Suppressor macrophage treated with lipopolysaccharide for 4 hours (primary cell): ENCODE results near the gene SYT15.
"Not testable (repeated sequence)": the region's sequence is repeated elsewhere in the genome, so short reads cannot be mapped to it uniquely, and the experiment has no call there.

Experiments
- DNase-seq: peaks from one replicate; pipeline ENCODE4 v3.0.0-alpha.2; 2020

SYT15 gene

DNA sequence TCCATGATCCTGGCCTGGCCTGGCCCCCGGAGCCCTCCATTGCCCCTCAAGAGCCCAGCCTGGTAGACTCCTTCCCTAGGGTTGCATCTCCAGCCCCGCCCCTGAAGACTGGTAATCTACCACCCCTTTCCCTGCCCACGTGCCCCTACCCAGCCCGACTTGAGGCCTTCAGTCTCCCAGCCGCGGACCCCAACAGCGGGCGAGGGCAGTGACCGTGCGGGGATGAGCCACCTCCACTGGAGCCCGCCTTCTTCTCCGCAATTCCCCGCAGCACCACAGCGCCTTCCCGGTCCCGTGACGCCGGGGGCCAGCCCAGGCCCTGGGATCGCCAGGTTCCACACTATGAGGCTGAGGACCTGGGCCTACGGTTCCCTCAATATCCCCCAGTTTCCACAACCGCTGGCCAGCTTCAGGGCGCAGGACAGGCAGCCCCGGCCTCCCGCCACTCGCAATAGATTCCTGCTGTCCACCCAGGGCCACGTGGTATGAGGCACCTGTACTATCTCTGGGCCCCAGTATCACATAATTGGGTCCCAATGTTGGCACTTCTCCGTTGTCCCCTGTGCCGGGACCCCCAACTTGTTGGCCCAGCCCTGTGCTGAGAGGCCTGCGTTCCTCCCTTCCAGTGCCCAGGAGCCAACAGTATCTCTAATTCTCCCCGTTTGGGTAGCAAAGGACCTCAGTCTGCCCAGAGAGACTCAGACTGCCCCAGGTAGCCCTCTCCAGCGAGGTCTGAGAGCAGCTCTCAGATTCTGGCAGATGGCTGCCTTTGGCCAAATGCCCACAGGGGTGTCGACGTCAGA, 21.4 kb upstream of the SYT15 start:
- no peak for DNase-seq

DNA sequence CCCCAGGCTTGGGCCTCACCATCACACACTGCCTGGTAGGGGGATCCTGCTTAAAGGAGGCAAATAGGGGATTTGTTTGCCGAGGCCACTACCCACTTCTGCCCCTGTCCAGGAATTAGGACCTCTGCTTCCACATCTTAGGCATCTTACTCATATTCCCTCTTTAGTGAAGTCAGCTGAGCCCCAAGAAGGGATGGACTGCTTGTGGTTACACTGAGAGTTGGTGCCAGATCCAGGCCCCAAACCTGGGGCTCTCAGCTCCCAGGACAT, 20.9 kb upstream of the SYT15 start:
- no peak for DNase-seq

DNA sequence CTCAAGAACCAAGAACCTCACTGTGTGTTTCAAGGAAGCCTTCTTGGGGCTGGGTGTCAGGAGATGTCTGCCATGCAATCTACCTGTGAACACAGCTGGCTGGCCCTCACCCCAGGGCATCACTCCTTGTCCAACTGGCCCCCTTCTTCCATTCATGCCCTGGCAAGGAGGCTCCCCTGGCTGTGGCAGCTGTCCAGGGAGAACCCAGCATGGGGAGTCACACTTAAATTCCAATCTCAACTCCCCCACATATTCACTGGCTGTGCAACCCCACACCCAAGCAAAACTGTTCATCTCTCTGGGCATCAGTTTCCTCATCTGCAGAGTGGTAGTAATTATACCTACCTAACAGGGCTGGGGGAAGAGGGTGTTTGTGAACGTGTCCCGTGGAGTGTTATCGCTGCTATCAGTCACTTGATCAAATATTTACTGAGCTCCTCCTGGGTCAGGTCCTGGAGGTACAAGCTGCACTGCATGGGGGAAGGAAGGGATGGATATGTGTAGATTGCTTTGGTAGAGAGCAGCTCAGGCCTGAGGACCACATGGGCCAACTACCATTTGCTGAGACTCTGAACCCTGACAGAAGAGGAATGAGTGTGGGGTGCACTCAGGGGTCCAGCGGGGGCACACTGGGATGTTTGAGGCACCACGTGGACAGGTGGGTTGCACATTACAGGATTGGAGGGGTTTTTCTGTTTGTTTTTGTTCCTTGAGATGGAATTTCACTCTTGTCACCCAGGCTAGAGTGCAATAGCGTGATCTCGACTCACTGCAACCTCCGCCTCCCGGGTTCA, 20.3 kb upstream of the SYT15 start:
- DNase-seq, result no peak

DNA sequence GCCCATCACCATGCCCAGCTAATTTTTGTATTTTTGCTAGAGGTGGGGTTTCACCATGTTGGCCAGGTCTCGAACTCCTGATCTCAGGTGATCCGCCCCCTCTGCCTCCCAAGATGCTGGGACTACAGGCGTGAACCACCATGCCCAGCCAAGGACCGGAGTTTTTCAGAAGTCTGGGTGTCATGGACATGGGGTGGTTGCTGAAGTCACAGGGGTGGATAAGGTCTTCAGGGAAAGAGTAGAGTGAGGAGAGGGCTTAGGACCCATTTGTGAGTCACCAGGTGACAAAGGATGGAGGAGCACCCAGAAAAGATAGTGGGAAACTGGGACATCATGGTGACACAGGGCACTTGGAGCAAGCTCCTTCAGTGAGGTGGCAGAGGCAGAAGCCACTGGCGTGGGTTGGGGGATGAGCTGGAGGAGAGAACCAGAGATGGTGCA, 19.7 kb upstream of the SYT15 start:
- DNase-seq, result no peak

DNA sequence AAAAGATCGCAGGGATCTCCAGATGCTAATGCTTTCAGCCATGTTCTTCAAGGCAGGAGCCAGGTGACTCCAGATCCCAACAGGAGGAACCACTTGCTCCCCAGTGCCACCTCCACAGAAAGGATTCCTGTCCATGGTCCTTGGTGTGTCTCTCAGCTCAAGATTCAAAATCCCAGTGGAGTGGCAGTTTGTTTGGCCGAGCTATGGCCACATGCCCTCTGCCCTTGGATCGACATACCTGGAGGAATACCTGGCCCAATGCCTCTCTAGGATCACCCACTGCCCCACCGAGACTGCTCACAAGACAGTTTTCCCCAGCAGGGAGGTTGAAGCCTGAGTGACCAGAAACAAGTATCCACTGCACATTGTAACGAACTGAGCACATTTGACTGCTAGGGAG, 18.5 kb upstream of the SYT15 start:
- DNase-seq, result no peak

DNA sequence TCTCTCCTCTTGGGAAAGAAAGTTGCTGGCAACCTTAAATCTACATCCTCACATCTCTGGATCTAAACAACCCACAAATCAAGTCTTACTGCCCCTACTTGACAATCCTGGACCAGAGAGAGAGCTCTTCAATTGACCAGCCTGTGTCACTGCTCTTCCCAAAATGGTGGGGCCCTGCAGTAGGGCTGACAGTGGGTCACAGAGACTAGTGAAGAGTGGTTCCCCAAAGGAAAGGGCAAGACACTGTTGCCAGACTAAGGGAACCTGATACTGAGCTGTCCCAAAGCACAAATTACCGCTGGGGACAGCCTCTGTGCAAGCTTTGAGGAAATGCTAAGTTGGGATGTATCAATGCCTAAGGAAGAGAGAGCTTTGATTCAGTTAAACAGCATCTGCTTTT, 18.0 kb upstream of the SYT15 start:
- no peak for DNase-seq

DNA sequence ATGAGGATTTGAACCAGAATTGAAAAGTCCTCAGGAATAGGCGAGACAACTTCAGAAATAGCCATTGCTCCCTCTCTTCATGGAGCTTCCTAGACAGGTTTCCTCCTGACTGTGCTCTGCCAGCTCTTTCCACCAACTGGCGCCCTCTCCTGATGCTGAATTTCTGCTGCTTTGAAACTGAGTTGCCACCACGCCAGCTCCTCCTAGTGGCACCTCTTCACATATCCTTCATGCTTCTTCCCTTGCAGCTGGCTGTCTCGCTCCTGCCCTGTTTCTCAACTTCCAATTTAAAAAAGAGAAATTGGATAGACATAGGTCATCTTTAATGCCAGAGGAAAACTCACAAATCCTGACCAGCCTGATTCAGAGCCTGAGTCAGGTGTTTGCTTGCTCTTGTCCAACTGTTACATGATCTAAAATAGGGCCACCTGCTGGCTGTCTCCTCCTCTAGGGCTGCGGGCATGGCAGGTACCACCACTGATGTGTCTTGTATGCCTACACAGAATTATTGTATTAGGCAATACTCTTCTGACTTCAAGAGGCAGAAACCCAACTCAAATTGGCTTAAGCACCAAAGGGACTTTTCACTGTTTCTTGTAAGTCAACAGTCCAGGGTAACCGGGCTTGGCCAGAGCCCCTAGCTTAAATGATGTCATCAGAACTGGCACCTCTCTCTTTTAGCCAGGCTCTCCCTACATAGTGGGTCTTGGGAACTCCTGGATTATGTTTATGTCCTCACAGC, 13.2 kb upstream of the SYT15 start:
- DNase-seq, result peak; percentile 76

DNA sequence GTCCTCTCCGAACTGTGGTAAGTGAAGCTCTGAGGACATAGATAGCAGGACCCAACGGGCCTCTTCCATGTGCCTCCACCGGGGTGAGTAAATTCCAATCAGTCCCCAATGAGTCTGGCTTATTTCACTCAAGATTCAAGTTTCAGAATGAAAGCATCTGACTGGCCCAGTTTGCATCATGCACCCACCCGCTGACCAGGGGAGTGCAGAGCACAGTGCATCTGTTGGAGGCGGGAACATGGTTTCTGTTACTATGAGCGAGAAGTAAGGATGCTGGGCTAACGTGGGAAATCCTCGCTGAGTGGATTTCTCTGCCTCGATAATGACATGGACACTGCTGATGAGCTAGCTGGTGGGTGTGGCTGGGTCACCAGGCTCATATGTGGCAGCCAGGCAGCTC, 11.8 kb upstream of the SYT15 start:
- DNase-seq, result not testable (repeated sequence)

DNA sequence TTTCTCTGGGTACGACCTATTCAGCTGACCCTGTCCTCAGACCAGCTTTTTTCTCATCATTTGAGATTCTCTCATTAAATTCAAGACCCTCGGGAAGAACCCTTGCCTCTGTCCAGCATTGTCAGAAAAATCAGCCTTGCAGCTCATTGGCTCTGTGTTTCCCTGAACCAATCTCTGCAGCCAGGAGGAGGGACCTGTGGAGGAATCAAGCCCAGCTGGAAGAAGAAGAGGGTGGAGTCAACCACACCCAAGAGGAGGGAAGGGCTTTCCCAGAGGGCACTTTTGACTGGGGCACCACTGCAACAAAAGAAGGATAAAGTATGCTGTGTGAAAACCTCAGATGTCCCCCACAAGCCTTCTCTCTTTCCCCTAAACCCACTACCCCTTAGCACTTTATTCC, 8.3 kb upstream of the SYT15 start:
- not testable (repeated sequence) for DNase-seq

DNA sequence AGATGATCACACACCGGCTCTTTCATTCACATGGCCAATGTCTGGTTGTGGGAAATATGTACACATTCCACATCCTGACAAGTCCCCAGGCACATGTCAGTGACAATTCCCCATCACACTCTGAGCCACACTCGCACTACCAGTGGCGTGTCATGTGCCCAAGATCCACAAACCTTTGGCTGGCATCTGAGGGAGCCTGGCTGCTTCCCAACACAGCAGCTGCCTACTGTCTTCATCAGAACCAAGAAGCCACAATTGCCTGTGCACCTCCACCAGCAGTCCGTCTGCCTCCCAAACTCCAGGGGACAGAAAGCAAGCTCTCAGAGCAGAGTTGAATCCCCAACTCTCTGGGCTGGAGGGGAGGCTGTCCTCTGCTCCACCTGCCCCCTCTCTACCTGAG, 6.2 kb upstream of the SYT15 start:
- DNase-seq, result not testable (repeated sequence)

DNA sequence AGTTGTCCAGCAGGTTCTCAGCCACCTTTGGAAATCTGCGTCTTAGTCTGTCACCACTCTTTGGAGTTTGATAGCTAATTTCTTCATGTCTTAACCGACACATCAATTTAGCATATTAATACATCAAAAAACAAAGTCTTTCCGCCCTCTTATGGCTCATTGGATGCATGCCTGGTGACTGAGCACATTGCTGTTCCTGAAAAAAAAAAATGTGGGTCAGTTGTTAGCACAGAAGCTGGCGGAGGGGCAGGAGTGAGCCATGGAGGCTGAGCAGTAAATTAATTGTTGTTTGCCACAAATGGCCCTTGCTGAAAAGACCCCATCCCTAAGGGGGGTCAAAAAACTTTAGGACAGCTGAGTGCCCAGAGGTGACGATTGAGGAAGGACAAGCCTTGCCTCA, 5.6 kb upstream of the SYT15 start:
- not testable (repeated sequence) for DNase-seq

DNA sequence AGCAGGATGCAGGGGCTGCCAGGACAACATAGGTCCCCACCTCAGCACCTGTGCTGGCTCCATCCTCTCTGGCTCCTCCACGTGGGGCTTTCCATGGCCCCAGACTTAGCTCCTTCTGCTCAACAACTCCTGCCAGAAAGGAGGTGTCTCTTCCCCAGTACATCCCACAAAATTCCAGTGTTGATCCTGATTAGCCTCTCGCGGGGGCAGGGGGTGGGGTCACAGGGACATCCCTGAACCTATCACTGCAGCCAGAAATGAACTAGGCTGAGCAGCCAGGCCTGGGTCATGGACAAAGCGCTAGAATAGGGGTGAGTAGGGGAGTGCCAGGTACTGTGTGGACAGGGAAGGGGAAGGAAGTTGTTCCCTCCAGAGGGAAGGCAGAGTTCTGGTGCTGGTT, 5.0 kb upstream of the SYT15 start:
- not testable (repeated sequence) for DNase-seq

DNA sequence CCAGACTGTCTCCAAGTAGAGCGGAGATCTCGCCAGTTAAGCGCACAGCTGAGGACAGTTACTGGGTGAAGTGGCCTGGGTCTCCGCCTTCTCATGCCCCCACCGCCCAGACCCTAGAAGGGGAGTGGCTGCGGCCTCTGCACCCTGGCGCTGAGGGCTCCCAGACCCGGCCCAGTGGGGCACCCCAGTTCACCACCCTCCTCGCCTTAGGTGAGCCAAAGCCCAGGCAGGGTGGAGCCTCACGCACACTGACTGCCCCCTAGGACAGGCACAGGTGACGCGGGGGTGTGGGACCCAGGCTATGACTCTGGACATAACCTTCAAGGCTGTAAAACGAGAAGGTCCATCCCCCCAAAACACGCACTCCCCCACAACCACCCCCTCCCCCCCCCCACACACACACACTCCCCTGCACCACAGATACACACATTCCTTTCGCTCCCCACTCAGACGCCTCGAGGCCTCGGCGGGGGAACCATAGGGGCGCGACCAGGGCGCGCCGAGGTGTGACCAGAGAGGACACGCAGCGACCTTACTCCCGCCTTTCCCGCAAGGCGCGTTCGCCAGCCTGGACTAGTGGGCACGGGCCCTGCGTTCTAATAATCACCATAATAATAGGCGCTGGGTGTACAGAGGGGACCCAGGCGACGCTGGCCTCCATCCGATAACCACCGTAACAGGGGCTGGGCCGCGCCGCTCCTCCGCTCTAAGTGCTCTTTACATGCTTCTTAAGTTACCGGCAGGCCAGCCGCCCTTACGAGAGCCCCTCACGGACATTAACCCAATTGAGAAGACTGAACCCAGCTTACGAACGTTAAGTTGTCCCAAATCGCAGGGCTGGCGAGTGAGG, 1.1 kb upstream of the SYT15 start:
- DNase-seq, result not testable (repeated sequence)

DNA sequence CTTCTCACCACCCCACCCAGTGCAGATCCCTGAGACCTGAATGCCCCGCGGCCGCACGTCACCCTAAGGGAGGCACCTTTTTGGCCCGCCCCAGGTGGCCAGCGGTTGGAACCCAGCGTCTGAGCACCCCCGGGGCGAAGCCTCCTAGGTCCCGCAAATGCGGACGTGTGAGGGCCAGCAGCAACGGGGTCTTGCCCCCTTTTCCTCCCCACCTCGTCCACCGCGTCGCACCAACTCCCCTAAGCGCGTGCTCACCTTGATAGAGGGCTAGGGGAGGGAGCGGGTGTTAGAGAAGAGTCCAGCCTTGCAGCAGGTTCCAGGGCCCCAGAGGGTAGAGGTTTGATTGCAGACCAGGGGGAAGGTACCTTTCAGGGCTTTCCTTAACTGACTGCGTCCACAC, 450 bp downstream of the SYT15 start:
- not testable (repeated sequence) for DNase-seq

DNA sequence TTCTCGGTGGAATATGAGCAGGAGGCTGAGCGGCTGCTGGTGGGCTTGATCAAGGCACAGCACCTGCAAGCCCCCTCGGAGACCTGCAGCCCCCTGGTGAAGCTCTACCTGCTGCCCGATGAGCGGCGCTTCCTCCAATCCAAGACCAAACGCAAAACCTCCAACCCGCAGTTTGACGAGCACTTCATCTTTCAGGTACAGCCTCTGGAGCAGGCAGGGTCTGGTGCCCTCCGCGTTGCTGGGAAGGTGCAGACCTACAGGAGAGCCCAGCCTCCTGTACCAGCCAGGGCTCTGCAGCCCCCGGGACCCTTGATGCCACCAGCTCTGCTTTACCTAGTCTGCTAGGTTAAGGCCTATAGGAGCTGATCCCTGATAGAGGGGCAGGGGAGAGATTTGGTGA, 3.1 kb downstream of the SYT15 start:
- not testable (repeated sequence) for DNase-seq

DNA sequence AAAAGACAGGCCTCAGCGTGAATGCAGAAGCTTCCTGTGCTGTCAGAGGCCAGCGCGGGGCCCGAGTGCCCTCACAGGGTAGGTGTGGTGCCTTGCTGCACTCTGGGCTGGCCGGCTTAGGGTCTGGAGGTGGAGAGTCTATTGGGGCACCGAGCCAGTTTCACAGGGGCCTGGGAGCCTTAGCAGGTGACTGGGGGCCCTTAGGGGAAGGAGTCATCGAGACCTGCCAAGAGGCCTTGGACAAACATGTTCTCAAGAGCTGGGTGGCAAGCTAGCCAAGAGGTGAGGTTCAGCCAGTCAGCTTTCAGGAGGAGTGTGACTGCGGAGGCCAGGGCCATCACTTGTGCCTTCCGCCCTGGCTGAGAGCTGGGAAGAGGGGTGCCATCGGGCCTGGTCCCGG, 3.6 kb downstream of the SYT15 start:
- DNase-seq, result not testable (repeated sequence)

DNA sequence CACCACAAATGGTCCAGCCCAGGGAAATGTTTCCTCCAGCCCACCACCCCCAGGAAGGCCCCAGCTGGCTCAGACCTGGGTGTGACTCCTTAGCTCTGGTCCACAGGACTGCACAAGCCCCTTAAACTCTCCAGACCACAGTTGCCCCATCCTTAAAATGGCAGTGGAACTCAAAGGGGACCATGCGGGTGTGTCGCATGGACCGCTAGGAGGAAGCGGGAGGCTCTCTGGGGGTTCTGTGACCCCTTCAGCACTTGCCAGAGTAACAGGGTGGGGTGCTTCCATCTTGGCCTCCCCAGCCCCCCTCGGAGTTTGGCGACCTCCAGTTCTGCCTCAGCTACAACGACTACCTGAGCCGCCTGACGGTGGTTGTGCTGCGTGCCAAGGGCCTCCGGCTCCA, 5.3 kb downstream of the SYT15 start:
- not testable (repeated sequence) for DNase-seq

DNA sequence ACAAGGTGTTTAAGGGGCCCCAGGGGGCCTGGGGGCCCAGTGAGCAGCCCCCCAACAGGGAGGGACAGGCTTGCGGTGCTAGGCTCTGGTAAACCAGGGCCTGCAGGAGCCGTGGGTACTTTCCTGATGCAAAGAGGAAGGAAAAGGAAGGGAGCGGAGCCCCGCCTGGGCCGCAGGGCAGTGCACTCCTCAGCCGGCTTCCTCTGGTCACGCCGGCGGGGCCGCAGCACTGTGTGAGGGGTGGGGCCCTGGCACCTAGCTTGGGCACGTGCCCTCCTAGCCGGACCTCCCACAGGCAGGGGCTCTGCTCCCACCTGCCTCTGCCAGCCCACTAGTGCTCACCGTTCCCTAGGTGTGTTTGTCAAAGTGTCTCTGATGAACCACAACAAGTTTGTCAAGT, 6.3 kb downstream of the SYT15 start:
- DNase-seq, result not testable (repeated sequence)

DNA sequence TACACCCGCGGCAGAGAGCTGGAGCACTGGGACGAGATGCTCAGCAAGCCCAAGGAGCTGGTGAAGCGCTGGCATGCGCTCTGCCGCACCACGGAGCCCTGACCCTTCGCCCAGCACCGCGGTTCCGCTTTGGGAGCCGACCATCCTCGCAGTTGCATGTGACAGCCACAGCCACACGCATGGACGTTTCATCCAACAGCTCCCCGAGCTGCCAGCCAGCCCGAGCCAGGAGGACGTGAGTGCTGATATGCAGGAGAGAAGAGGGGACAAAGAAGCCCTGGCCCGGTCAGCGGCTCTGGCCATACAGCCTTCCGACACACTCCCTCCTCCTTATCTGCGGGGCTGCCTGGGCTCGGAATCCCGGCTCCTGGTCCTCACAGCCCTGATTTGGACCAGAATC, 8.6 kb downstream of the SYT15 start:
- not testable (repeated sequence) for DNase-seq

DNA sequence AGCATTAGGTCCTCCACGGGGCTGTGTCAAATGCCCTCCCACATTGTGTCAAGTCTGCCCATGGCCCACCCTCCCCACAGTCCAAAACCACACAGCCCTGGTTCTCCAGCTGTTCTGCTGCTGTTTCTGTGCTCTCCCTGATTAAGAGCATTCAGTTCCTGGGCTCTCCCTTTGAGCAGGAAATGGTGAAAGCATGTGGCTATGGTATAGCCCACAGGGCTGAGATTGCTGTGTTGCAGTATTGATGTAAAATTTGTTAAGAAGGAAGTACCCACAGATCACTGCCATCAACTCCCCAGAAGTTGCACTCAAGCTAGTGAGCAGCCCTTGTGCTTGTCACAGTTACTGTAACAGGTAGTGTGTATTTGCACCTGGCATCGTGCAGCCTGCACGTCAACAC, 9.3 kb downstream of the SYT15 start:
- DNase-seq, result not testable (repeated sequence)

DNA sequence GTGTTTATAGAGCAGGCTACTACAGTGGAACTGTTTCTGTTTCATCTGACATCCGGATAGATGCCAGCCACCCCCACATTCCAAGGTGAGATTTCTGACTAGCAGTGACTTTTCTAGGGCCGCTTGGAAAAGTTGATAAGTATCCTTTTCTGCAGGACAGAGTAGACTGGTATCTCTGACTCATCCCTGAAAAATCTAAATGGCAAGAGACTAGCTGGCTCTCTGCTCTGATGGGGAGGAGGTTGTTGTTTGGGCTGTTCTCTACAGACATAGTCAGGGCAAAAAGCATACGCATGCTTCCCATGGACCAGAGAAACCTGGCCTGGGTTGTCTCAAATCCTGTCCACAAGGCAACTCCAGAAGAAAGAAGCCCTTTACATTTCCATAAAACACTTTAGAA, 10.7 kb downstream of the SYT15 start:
- not testable (repeated sequence) for DNase-seq

DNA sequence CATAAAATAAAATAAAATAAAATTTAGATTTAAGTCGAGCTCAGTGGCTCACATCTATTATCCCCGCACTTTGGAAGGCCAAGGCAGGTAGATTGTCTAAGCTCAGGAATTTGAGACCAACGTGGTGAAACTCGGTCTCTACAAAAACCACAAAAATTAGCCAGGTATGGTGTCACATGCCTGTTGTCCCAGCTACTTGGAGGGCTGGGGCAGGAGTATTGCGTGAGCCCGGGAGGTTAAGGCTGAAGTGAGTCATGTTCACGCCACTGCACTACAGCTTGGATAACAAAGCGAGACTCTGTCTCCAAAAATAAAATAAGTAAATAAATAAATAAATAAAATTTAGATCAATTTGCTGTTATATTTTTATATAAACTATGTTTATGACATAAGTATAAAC, 12.1 kb downstream of the SYT15 start:
- not testable (repeated sequence) for DNase-seq

DNA sequence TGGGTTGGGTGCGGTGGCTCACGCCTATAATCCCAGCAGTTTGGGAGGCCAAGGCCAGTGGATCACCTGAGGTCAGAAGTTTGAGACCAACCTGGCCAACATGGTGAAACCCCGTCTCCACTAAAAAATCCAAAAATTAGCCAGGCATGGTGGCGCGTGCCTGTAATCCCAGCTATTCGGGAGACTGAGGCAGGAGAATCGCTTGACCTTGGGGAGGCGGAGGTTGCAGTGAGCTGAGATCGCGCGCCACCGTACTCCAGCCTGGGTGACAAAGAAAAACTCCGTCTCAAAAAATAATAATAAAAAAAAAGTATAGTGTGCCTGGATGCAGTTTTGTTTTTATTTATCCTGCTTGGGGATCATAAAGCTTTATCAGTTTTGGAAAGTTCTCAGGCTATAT, 14.4 kb downstream of the SYT15 start:
- not testable (repeated sequence) for DNase-seq
